ENCODE results near the gene PRKN. TPM values are rescaled to one million over a fixed set of nuclear protein-coding genes. Genes with fewer than 3 reads are reported as not detected.

Gene PRKN
- total RNA-seq, 1 experiment from 2014 or later: 1.2 TPM

DNA sequence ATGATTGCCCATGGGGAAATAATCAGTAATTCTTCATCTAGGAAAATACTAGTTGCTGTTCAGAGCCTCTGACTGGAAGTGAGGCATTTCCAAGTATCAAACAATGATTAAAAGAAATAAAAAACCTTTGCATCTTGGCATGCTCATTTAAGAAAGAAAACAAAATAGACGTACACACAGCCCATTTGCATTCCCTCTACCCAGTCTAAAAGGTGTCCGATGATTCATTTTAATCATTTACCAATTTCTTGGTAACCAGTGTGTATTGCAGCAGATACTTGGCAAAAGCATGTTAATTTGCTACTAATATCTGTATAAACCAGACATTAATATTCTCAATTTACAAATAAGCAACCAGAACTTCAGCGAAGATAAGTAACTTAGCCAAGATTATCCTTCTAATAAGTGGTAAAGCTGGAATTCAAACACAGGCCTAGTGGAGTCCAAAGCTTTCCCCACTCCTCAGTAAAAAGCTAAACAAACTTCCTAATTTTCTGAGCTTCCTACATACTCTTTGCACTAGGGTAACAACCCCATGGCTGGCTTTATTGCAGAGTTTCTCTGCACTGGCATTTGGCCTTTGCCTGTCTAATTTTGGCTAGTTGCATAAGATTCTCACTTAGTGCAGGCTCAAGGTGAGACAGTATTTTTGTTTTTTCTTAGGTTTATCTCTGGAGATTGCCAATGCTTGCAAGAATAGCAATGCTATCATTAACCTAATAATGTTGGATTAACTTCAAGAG lies 338.1 kb downstream of the PRKN start:
- H3K27ac ChIP-seq (ENCODE audit: low read depth, low read length, poor library complexity, severe bottlenecking): no peak overlapping the region
- no peaks in the 10 kb centered on the region for H3K27me3 ChIP-seq (replicated peaks; ENCODE audit: insufficient read depth, low read depth, low read length, poor library complexity)
- no peaks in the 10 kb centered on the region for H3K9me3 ChIP-seq (ENCODE audit: low read depth, low read length, poor library complexity, severe bottlenecking)
- ChIA-PET CTCF (no interaction called here), POLR2A (ENCODE audit: low non-redundant PET) (no interaction called here)
- BruUV-seq (replicated peaks): no TSS peak
- H3K36me3 ChIP-seq (ENCODE audit: insufficient read depth, low read length, poor library complexity, severe bottlenecking): no peaks in the 10 kb centered on the region
- intact Hi-C loops (cut with micrococcal nuclease; ENCODE audit: unreplicated experiment): no loop called here
- H3K4me3 ChIP-seq (ENCODE audit: low read depth, low read length, poor library complexity, severe bottlenecking): no peak overlapping the region
- TF ChIP-seq, protein P1, sequence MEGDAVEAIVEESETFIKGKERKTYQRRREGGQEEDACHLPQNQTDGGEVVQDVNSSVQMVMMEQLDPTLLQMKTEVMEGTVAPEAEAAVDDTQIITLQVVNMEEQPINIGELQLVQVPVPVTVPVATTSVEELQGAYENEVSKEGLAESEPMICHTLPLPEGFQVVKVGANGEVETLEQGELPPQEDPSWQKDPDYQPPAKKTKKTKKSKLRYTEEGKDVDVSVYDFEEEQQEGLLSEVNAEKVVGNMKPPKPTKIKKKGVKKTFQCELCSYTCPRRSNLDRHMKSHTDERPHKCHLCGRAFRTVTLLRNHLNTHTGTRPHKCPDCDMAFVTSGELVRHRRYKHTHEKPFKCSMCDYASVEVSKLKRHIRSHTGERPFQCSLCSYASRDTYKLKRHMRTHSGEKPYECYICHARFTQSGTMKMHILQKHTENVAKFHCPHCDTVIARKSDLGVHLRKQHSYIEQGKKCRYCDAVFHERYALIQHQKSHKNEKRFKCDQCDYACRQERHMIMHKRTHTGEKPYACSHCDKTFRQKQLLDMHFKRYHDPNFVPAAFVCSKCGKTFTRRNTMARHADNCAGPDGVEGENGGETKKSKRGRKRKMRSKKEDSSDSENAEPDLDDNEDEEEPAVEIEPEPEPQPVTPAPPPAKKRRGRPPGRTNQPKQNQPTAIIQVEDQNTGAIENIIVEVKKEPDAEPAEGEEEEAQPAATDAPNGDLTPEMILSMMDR (conservative IDR thresholded peaks at IDR 0.05; ENCODE audit: low read depth, low read length): no peak
- no peak for TF ChIP-seq EZH2 (IDR thresholded peaks at IDR 0.05; ENCODE audit: borderline replicate concordance, low read depth, low read length, poor library complexity, severe bottlenecking)
- H3K4me1 ChIP-seq (ENCODE audit: insufficient read depth, low read length, poor library complexity, severe bottlenecking): no peaks in the 10 kb centered on the region
- DNase-seq (ENCODE audit: low spot score): no peak

DNA sequence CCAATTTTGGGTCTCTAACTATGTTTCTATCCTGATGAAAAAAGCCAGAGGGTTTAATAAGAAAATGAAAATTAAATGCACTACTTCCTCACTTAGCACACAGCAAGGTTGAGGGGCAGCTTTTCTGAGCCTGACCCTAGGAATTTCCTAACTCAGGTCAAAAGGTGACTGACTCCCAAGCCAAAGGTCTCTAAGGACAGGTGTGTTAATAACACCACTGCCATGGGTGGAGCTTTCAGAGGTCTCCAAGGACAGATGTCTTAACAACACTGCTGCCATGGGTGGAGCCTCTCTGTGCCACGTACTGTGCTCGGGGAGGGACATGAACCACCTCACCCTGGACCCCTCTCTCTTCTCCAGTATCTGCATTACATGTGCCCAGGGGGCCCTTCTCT lies 339.2 kb downstream of the PRKN start:
- CTCF ChIA-PET: no interaction called here
- BruUV-seq (replicated peaks): no TSS peak
- H3K4me3 ChIP-seq (ENCODE audit: low read depth, low read length, poor library complexity, severe bottlenecking): no peak overlapping the region
- H3K27ac ChIP-seq (ENCODE audit: low read depth, low read length, poor library complexity, severe bottlenecking): no peak overlapping the region
- no peaks in the 10 kb centered on the region for H3K9me3 ChIP-seq (ENCODE audit: low read depth, low read length, poor library complexity, severe bottlenecking)
- H3K4me1 ChIP-seq (ENCODE audit: insufficient read depth, low read length, poor library complexity, severe bottlenecking): no peaks in the 10 kb centered on the region
- TF ChIP-seq, protein P1 (conservative IDR thresholded peaks at IDR 0.05; ENCODE audit: low read depth, low read length): no peak
- intact Hi-C loops (cut with micrococcal nuclease; ENCODE audit: unreplicated experiment): no loop called here
- no peak for DNase-seq (ENCODE audit: low spot score)
- H3K27me3 ChIP-seq (replicated peaks; ENCODE audit: insufficient read depth, low read depth, low read length, poor library complexity): no peaks in the 10 kb centered on the region
- POLR2A ChIA-PET (ENCODE audit: low non-redundant PET): no interaction called here
- no peaks in the 10 kb centered on the region for H3K36me3 ChIP-seq (ENCODE audit: insufficient read depth, low read length, poor library complexity, severe bottlenecking)

GRCh38 chr6:162387718-162388382 lies 339.7 kb downstream of the PRKN start:
- Histone ChIP-seq H3K36me3 (ENCODE audit: insufficient read depth, low read length, poor library complexity, severe bottlenecking) (no peaks in the 10 kb centered on the region), H3K4me1 (ENCODE audit: insufficient read depth, low read length, poor library complexity, severe bottlenecking) (no peaks in the 10 kb centered on the region), H3K4me3 (ENCODE audit: low read depth, low read length, poor library complexity, severe bottlenecking) (no peak overlapping the region), H3K27ac (ENCODE audit: low read depth, low read length, poor library complexity, severe bottlenecking) (no peak overlapping the region), H3K9me3 (ENCODE audit: low read depth, low read length, poor library complexity, severe bottlenecking) (no peaks in the 10 kb centered on the region), H3K27me3 (replicated peaks; ENCODE audit: insufficient read depth, low read depth, low read length, poor library complexity) (no peaks in the 10 kb centered on the region)
- intact Hi-C loops (cut with micrococcal nuclease; ENCODE audit: unreplicated experiment): no loop called here
- ChIA-PET POLR2A (ENCODE audit: low non-redundant PET) (no interaction called here), CTCF (no interaction called here)
- no peak for TF ChIP-seq EZH2 (IDR thresholded peaks at IDR 0.05; ENCODE audit: borderline replicate concordance, low read depth, low read length, poor library complexity, severe bottlenecking)
- TF ChIP-seq, protein P1 (conservative IDR thresholded peaks at IDR 0.05; ENCODE audit: low read depth, low read length): no peak
- no TSS peak for BruUV-seq (replicated peaks)
- DNase-seq (ENCODE audit: low spot score): no peak

Measured in A673 (cell line).